ENCODE results near the gene GLP1R. TPM values are rescaled to one million over a fixed set of nuclear protein-coding genes. Genes with fewer than 3 reads are reported as not detected.

Gene GLP1R
- total and polyA plus RNA-seq, 2 experiments from 2014 or later: 0.12 to 0.43 TPM

DNA sequence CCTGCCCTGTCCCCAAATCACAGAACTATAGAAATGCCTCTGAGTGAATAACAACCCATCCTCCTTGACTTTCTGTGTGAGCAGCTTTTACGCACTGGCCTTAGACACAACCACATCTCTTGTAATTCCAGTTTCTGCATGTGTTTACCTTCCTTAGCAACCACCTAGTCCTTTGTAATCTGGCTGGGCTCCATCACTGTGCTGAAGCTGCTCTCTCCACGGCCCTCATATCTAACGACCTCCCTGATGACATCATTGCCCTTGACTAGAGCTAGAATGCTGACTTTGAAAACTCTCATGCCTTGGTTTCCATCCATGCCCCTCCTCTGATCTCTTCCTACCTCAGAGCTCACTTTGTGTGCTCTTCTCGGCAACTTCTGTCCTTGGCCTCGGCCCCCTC lies 30.5 kb upstream of the GLP1R start:
- no peak for TF ChIP-seq CTCF (IDR thresholded peaks at IDR 0.05; ENCODE audit: low read depth, low read length)
- no peaks in the 10 kb centered on the region for H3K9me3 ChIP-seq (ENCODE audit: low read depth)
- H3K27me3 ChIP-seq: peaks cover 8% of the 10 kb centered on the region
- no peaks in the 10 kb centered on the region for H3K4me1 ChIP-seq (ENCODE audit: low read depth)
- no peak for DNase-seq (ENCODE audit: low read depth in 1 of 2, low spot score in 1 of 2)
- H3K36me3 ChIP-seq: no peaks in the 10 kb centered on the region
- H3K4me3 ChIP-seq: no peak overlapping the region
- H3K27ac ChIP-seq: no peak overlapping the region

- no peak for DNase-seq (ENCODE audit: low read depth in 1 of 2, low spot score in 1 of 2)
- Histone ChIP-seq H3K9me3 (ENCODE audit: low read depth) (no peaks in the 10 kb centered on the region), H3K4me3 (no peak overlapping the region), H3K36me3 (no peaks in the 10 kb centered on the region), H3K4me1 (ENCODE audit: low read depth) (no peaks in the 10 kb centered on the region), H3K27ac (no peak overlapping the region), H3K27me3 (peaks cover 5% of the 10 kb centered on the region)
- TF ChIP-seq CTCF (IDR thresholded peaks at IDR 0.05; ENCODE audit: low read depth, low read length): no peak
Observed at GRCh38 chr6:39020136-39020535, 28.4 kb upstream of the GLP1R start.

DNA sequence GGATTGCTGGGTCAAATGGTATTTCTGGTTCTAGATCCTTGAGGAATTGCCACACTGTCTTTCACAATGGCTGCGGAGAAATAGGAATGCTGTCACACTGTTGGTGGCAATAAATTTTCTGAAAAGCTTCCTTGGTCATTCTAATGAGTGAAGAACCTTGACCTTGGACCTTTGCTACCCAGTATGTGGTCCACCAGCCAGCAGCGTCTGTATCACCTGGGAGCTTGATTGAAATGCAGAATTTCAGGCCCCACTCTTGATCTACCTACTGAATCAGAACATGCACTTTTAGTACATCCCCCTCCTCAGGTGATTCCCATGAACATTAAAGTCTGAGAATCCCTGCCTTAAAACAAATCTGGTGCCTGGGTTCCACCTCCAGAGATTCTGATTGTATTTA lies 27.5 kb upstream of the GLP1R start:
- TF ChIP-seq CTCF (IDR thresholded peaks at IDR 0.05; ENCODE audit: low read depth, low read length): no peak
- no peak for DNase-seq (ENCODE audit: low read depth in 1 of 2, low spot score in 1 of 2)
- Histone ChIP-seq H3K4me1 (ENCODE audit: low read depth) (no peaks in the 10 kb centered on the region), H3K27me3 (peaks cover 5% of the 10 kb centered on the region), H3K27ac (no peak overlapping the region), H3K4me3 (no peak overlapping the region), H3K9me3 (ENCODE audit: low read depth) (no peaks in the 10 kb centered on the region), H3K36me3 (no peaks in the 10 kb centered on the region)

- no peak for DNase-seq (ENCODE audit: low read depth in 1 of 2, low spot score in 1 of 2)
- H3K4me3 ChIP-seq: no peak overlapping the region
- H3K4me1 ChIP-seq (ENCODE audit: low read depth): no peaks in the 10 kb centered on the region
- H3K9me3 ChIP-seq (ENCODE audit: low read depth): no peaks in the 10 kb centered on the region
- no peaks in the 10 kb centered on the region for H3K36me3 ChIP-seq
- H3K27ac ChIP-seq: no peak overlapping the region
- TF ChIP-seq CTCF (IDR thresholded peaks at IDR 0.05; ENCODE audit: low read depth, low read length): no peak
- peaks cover 5% of the 10 kb centered on the region for H3K27me3 ChIP-seq
Observed at GRCh38 chr6:39021779-39022178, 26.8 kb upstream of the GLP1R start.

- no peak for TF ChIP-seq CTCF (IDR thresholded peaks at IDR 0.05; ENCODE audit: low read depth, low read length)
- Histone ChIP-seq H3K4me3 (no peak overlapping the region), H3K27me3 (no peaks in the 10 kb centered on the region), H3K27ac (no peak overlapping the region), H3K4me1 (ENCODE audit: low read depth) (no peaks in the 10 kb centered on the region), H3K36me3 (no peaks in the 10 kb centered on the region), H3K9me3 (ENCODE audit: low read depth) (no peaks in the 10 kb centered on the region)
- DNase-seq (ENCODE audit: low read depth in 1 of 2, low spot score in 1 of 2): no peak
Observed at GRCh38 chr6:39026175-39026574, 22.4 kb upstream of the GLP1R start.
